GM21529 (cell line): ENCODE measurements around the gene PHYH.

Experiments used
- ATAC-seq: cut with Tn5 transposase; IDR thresholded peaks from one replicate; pipeline ENCODE4 v1.9.1; 2021; ENCODE audit not compliant: unreplicated experiment

PHYH gene

GRCh38 chr10:13231190-13231589 is 68.7 kb downstream of the PHYH start:
- no peak for ATAC-seq
